GM21723 (cell line): ENCODE results near the gene ADCY9.
"Not testable (repeated sequence)": the region's sequence is repeated elsewhere in the genome, so short reads cannot be mapped to it uniquely, and the experiment has no call there.

Source experiments
- ATAC-seq: cut with Tn5 transposase; IDR thresholded peaks from one replicate; pipeline ENCODE4 v1.9.1; 2021; ENCODE audit warnings: mild to moderate bottlenecking, moderate library complexity; ENCODE audit not compliant: unreplicated experiment

ADCY9 gene

DNA sequence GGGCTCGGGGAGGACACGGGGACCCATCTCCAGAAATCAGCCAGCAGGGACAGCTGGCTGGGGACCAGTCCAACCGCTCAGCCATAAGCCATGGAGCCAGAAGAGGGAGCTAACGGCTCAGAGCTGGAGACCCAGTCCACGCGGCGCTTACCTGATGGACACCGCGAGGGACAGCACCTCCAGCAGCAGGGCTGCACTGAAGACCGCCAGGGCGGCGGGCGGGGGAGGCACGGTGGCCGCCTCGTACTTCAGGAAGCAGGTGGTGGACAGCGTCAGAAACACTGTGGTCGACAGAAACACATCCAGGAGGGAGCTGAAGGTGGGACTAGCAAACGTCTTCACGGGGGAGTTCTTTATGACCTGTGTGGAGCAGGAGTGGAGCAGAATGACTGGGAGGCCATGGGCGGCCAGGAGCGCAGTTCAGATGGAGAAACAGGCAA lies 133.1 kb downstream of the ADCY9 start:
- ATAC-seq, result no peak

DNA sequence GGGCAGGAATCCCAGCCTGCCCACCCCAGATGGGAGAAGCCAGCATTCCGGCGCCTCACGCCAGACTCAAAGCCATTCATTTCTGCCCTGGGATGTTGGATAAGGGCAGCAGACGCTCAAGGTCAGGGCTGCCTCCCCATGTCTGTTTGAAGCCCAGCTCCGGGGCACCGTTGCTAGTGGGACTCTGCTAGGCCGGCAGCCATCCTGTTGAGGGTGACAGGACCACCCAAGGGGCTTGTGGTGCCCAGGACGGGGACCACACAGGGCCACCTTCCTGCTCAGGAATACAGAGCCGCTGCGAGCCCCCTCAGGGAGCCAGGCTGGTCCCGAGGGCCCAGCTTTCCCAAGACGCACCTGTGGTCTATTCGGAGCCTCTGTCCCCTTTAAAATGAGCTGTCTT lies 134.0 kb downstream of the ADCY9 start:
- no peak for ATAC-seq

- ATAC-seq, result no peak
Observed at GRCh38 chr16:3980253-3981111, 135.8 kb downstream of the ADCY9 start.

- no peak for ATAC-seq
Observed at GRCh38 chr16:3979518-3979917, 136.7 kb downstream of the ADCY9 start.

DNA sequence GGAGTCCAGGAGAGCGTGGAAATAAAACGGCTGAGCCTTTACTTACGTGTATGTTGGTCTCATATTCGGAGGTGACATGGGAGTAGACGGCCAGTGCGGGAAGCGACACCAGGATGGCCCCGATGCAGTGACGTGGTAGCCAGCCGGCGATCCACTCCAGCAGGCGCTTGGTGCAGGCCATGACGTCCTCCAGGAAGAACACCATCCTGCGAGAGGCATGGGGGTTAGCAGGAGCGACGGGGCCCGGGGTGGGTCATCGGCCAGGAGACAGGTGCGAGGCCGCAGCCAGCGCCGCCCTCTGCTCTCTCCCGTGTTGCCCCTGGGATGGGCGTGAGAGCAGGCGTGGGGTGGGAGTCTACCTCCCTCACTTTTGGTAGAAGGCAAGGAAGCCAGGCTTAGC lies 137.2 kb downstream of the ADCY9 start:
- ATAC-seq, result no peak

- no peak for ATAC-seq
Observed at GRCh38 chr16:3977376-3977775, 138.9 kb downstream of the ADCY9 start.

DNA sequence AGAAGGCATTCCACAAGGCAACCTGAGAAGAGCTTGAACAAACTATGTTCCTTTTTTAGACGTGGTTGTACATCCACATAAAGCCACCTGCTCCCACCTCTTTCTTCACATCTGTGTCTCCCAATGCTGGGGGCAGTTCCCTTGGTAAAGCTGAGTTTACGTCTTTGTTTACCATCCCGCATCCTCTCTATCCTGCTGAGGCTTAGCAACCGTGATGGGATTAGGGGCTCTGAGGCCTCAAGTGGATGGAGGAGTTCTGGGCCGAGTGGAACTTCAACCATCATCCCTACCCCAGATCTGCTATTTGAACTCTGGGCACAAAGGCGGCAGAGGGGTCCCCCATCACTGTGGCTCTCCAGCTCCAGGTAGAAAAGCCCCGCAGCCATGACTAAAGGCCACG lies 141.5 kb downstream of the ADCY9 start:
- no peak for ATAC-seq

DNA sequence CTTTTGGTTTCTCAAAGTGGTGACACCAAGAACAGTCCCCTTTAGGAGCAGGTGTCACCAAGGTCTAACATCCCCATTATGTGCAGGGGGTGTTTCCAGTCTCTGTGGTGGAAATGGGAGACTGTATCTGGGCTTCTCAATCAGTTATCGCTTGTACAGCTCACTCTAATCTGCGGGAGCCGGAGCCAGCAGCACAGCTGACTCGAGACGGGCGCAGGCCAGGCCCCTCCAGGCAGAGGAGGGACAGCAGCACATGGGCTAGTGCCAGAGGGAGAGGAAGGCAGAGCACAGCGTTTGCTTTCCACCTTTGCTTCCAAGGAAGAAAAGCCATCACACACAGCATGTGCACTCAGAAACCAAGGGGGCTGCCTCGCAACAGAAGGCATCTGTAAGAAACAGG lies 144.5 kb downstream of the ADCY9 start:
- ATAC-seq, result no peak

DNA sequence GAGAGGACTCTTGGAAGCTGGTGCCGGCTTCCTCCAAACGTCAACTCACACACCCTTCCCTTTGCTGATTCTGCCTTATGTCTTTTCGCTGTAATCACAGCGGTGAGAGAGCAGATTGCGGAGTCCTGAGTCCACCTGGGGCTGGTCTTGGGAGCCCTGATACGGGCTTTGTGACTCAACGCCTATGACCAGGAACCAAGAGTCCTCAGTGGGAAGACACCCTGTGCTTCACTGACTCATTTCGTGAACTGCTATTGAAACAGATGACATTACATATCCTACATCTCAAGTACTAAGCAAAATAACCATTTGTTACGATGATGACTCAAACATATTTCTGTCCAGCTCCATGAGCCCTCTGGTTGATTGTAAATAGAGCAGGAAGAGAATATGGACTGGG lies 145.0 kb downstream of the ADCY9 start:
- no peak for ATAC-seq

- ATAC-seq, result no peak
Observed at GRCh38 chr16:3968551-3968950, 147.7 kb downstream of the ADCY9 start.

GRCh38 chr16:3966681-3967080 lies 149.6 kb downstream of the ADCY9 start:
- no peak for ATAC-seq

GRCh38 chr16:3965781-3966582 lies 150.3 kb downstream of the ADCY9 start:
- ATAC-seq, result no peak

GRCh38 chr16:3965306-3965705 lies 150.9 kb downstream of the ADCY9 start:
- ATAC-seq, result no peak

DNA sequence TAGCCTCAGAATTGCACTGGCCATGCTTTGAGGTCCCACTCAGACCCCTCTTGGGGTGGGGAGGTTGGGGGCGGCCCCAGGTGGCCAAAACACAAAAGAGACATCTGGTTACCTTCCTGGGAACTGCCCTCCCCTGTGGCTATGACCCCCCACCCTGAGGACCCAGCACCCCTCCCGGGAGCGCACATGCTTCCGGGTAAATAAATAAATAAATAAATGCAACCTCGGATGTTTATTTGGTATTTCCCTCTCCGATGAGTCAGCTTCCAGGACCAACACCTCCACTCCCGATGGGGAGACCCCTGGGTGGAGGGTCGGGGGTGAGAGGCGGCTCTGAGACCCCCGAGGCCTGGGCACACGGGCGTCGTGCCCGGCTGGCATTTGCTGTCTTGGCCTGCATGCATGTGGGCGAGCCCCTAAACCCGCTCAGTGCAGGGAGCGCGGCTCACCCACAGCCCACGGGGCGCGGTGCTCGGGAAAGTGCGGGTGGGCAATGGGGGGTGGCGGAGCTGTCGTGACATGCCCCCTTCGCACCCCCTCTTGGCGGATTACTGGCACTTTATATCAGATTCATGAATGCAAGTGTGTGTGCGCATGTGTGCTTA lies 151.5 kb downstream of the ADCY9 start:
- no peak for ATAC-seq

GRCh38 chr16:3963886-3964685 lies 152.2 kb downstream of the ADCY9 start:
- ATAC-seq, result no peak

GRCh38 chr16:3963203-3963602 lies 153.0 kb downstream of the ADCY9 start:
- ATAC-seq, result no peak

- ATAC-seq, result no peak
Observed at GRCh38 chr16:3961449-3961849, 154.8 kb downstream of the ADCY9 start.

- not testable (repeated sequence) for ATAC-seq
Observed at GRCh38 chr16:3959926-3960590, 156.2 kb downstream of the ADCY9 start.

DNA sequence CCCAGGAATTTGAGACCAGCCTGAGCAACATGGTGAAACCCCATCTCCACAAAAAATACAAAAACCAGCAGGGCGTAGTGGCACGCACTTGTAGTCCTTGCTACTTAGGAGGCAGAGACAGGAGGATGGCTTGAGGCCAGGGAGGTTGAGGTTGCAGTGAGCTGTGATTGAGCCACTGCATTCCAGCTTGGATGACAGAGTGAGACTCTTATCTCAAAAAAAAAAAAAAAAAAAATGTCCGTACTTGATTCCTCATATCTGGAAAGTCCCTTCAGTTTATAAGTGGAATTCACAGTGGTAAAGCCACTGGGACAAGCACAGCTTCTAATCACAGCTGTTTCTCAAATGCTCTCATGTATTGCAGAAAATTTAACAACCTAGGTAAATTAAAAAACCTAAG lies 157.1 kb downstream of the ADCY9 start:
- ATAC-seq, result no peak

- ATAC-seq, result no peak
Observed at GRCh38 chr16:3957344-3957980, 158.8 kb downstream of the ADCY9 start.
